A673 (cell line): ENCODE results near the gene EMP2. TPM values are rescaled to one million over a fixed set of nuclear protein-coding genes. Genes with fewer than 3 reads are reported as not detected.

Source experiments
- BruUV-seq: library from RNA; stranded (reverse); fragments of 400-500 nt; replicated peaks from 2 replicates; lab custom pipeline; 2021; lab: Mats Ljungman, UMichigan
- CTCF ChIA-PET: fragments of 300-600 bp; sonication (Branson Sonifier 250); formaldehyde crosslinking; loops from one replicate; lab custom pipeline; 2022; ENCODE audit warnings: antibody characterized with exemption; lab: Charles Lee
- POLR2A ChIA-PET: fragments of 300-600 bp; sonication (Branson Sonifier 250); formaldehyde crosslinking; loops from one replicate; lab custom pipeline; 2022; ENCODE audit warnings: antibody characterized with exemption; ENCODE audit not compliant: low non-redundant PET; lab: Charles Lee
- DNase-seq: peaks from one replicate; pipeline ENCODE4 v3.0.0-alpha.2; 2015; ENCODE audit warnings: low spot score
- H3K27ac ChIP-seq: fragments of 200-600 bp; sonication (generic); 2 replicates; pipeline ENCODE4 v1.5.1; 2016; ENCODE audit warnings: mixed run types, low read depth, mild to moderate bottlenecking, mixed read lengths, antibody characterized with exemption, low read length; ENCODE audit not compliant: poor library complexity, severe bottlenecking
- H3K27me3 ChIP-seq: fragments of 200-600 bp; sonication (generic); replicated peaks from 2 replicates; pipeline ENCODE4 v1.6.1; 2017; ENCODE audit warnings: mixed run types, low read depth, mild to moderate bottlenecking, mixed read lengths, antibody characterized with exemption, low read length; ENCODE audit not compliant: insufficient read depth, poor library complexity
- H3K36me3 ChIP-seq: fragments of 200-600 bp; sonication (generic); 2 replicates; pipeline ENCODE4 v1.6.1; 2016; ENCODE audit warnings: mixed run types, mild to moderate bottlenecking, mixed read lengths, antibody characterized with exemption, low read length; ENCODE audit not compliant: insufficient read depth, poor library complexity, severe bottlenecking
- H3K4me1 ChIP-seq: fragments of 200-600 bp; sonication (generic); 2 replicates; pipeline ENCODE4 v1.6.1; 2017; ENCODE audit warnings: mixed run types, mild to moderate bottlenecking, mixed read lengths, antibody characterized with exemption, low read length; ENCODE audit not compliant: insufficient read depth, poor library complexity, severe bottlenecking
- H3K4me3 ChIP-seq: fragments of 200-600 bp; sonication (generic); 2 replicates; pipeline ENCODE4 v1.5.1; 2016; ENCODE audit warnings: low read depth, mixed run types, mild to moderate bottlenecking, mixed read lengths, low read length; ENCODE audit not compliant: poor library complexity, severe bottlenecking
- H3K9me3 ChIP-seq: fragments of 200-600 bp; sonication (generic); 2 replicates; pipeline ENCODE4 v1.6.1; 2016; ENCODE audit warnings: mixed run types, low read depth, mild to moderate bottlenecking, mixed read lengths, antibody characterized with exemption, low read length; ENCODE audit not compliant: poor library complexity, severe bottlenecking
- CTCF ChIP-seq: fragments of 300-800, 200-600 bp; sonication (generic); conservative IDR thresholded peaks from 2 replicates; pipeline ENCODE4 v1.5.1; 2017; ENCODE audit warnings: low read depth, mild to moderate bottlenecking, antibody characterized with exemption, low read length, moderate library complexity, mixed read lengths
- EZH2 ChIP-seq: fragments of 200-600 bp; sonication (generic); IDR thresholded peaks from 2 replicates; pipeline ENCODE4 v1.6.1; 2017; ENCODE audit warnings: borderline replicate concordance, low read depth, mild to moderate bottlenecking, mixed read lengths, antibody characterized with exemption, low read length; ENCODE audit not compliant: poor library complexity, severe bottlenecking
- intact Hi-C: fragments of 100-400 bp; cut with micrococcal nuclease; formaldehyde crosslinking; loops from one replicate; pipeline ENCODE4 v1.10.0; 2022; ENCODE audit not compliant: unreplicated experiment
- total RNA-seq: library from RNA; stranded (reverse); gene quantifications from 2 replicates; pipeline ENCODE4 v1.2.3, GENCODE V29; 2021

Gene EMP2
- total RNA-seq, 1 experiment from 2014 or later, result 12.9 TPM

GRCh38 chr16:10558305-10558704, 22.1 kb downstream of the EMP2 start:
- ChIA-PET CTCF (no interaction called here), POLR2A (no interaction called here)
- DNase-seq, result no peak
- Histone ChIP-seq H3K27me3 (no peaks in the 10 kb centered on the region), H3K4me3 (no peak overlapping the region), H3K27ac (no peak overlapping the region), H3K4me1 (no peaks in the 10 kb centered on the region), H3K9me3 (no peaks in the 10 kb centered on the region), H3K36me3 (no peaks in the 10 kb centered on the region)
- no peak for TF ChIP-seq EZH2
- TF ChIP-seq CTCF, result no peak
- intact Hi-C loops, result no loop called here
- BruUV-seq, result no TSS peak

GRCh38 chr16:10557750-10558149, 22.6 kb downstream of the EMP2 start:
- no peaks in the 10 kb centered on the region for H3K9me3 ChIP-seq
- no peak overlapping the region for H3K27ac ChIP-seq
- H3K27me3 ChIP-seq, result no peaks in the 10 kb centered on the region
- CTCF ChIA-PET, result no interaction called here
- no peak overlapping the region for H3K4me3 ChIP-seq
- no TSS peak for BruUV-seq
- H3K4me1 ChIP-seq, result no peaks in the 10 kb centered on the region
- TF ChIP-seq CTCF (no peak), EZH2 (no peak)
- no peak for DNase-seq
- intact Hi-C loops, result no loop called here
- POLR2A ChIA-PET, result no interaction called here
- H3K36me3 ChIP-seq, result no peaks in the 10 kb centered on the region

- H3K4me3 ChIP-seq, result no peak overlapping the region
- no peaks in the 10 kb centered on the region for H3K27me3 ChIP-seq
- H3K9me3 ChIP-seq, result no peaks in the 10 kb centered on the region
- ChIA-PET POLR2A (no interaction called here), CTCF (no interaction called here)
- DNase-seq, result no peak
- H3K4me1 ChIP-seq, result no peaks in the 10 kb centered on the region
- H3K27ac ChIP-seq, result no peak overlapping the region
- no peaks in the 10 kb centered on the region for H3K36me3 ChIP-seq
- intact Hi-C loops, result no loop called here
- no TSS peak for BruUV-seq
- no peak for TF ChIP-seq CTCF
- no peak for TF ChIP-seq EZH2
Measured at GRCh38 chr16:10556236-10556635, 24.2 kb downstream of the EMP2 start.
